HG03432 (cell line): ENCODE results near the gene CALU.

Experiments used
- ATAC-seq: cut with Tn5 transposase; IDR thresholded peaks from one replicate; pipeline ENCODE4 v1.9.1; 2021; ENCODE audit warnings: mild to moderate bottlenecking, moderate library complexity; ENCODE audit not compliant: unreplicated experiment

The CALU gene

GRCh38 chr7:128744366-128744905 is 5.3 kb downstream of the CALU start:
- ATAC-seq, result no peak

- ATAC-seq, result no peak
These were observed 6.5 kb downstream of the CALU start for GRCh38 chr7:128745706-128746105.

- ATAC-seq, result no peak
These were observed 8.3 kb downstream of the CALU start for GRCh38 chr7:128747327-128748079.

GRCh38 chr7:128752251-128752650 is 13.1 kb downstream of the CALU start:
- no peak for ATAC-seq

- no peak for ATAC-seq
These were observed 16.1 kb downstream of the CALU start for GRCh38 chr7:128755075-128755818.

GRCh38 chr7:128755819-128756476 is 16.8 kb downstream of the CALU start:
- no peak for ATAC-seq

GRCh38 chr7:128757203-128757602 is 18.0 kb downstream of the CALU start:
- ATAC-seq, result no peak

GRCh38 chr7:128758553-128758952 is 19.4 kb downstream of the CALU start:
- no peak for ATAC-seq

- ATAC-seq, result no peak
These were observed 20.1 kb downstream of the CALU start for GRCh38 chr7:128759242-128759641.

- ATAC-seq, result no peak
These were observed 24.4 kb downstream of the CALU start for GRCh38 chr7:128763541-128763940.

- ATAC-seq, result no peak
These were observed 28.4 kb downstream of the CALU start for GRCh38 chr7:128767475-128768110.

GRCh38 chr7:128770233-128770632 is 31.1 kb downstream of the CALU start:
- ATAC-seq, result no peak

GRCh38 chr7:128773604-128774003 is 34.4 kb downstream of the CALU start:
- ATAC-seq, result no peak

GRCh38 chr7:128774029-128774689 is 35.0 kb downstream of the CALU start:
- no peak for ATAC-seq

GRCh38 chr7:128774921-128775320 is 35.8 kb downstream of the CALU start:
- no peak for ATAC-seq

GRCh38 chr7:128775744-128776474 is 36.8 kb downstream of the CALU start, which contains the start of gene OPN1SW:
OPN1SW (minus strand) TSS chr7:128775794; CDS start chr7:128775781, 13 bp downstream.
- ATAC-seq, result no peak

- ATAC-seq, result no peak
These were observed 38.3 kb downstream of the CALU start for GRCh38 chr7:128777156-128778123.

- ATAC-seq, result no peak
These were observed 39.8 kb downstream of the CALU start for GRCh38 chr7:128778946-128779345.

GRCh38 chr7:128781126-128781525 is 42.0 kb downstream of the CALU start:
- ATAC-seq, result no peak
